ENCODE results near the gene FHIT.

Gene FHIT

DNA sequence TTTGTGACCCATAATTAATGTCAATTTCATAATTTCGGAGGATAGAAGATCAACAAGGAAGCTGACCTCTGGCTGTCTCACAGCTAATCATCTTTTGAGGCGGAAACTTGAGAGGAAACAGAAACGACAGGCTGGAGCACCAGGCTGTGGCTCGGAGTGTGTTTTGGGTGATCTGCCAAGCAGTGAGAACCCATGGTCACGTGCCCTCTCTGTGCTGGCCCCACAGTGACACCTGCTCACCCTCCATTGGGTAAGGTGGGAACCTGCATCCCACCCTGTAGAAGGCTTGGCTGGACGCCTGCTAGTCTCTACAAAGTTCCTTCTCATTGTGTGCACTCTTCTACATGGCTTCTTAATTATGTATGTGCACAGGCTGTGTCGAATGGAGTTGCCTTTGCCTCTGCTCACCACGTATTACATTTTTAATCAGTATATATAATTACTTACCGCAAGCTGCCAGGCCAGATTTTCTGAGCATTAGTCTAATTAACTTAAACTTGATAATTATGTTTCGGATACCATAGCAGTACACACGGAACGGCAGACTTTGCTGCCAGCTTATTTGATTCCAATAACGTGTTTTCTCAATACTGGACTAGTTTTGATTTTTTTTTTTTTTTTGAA, 1482.0 kb downstream of the FHIT start:
- DNase-seq (ENCODE audit: low read depth): no peak
- TF ChIP-seq, protein P1, sequence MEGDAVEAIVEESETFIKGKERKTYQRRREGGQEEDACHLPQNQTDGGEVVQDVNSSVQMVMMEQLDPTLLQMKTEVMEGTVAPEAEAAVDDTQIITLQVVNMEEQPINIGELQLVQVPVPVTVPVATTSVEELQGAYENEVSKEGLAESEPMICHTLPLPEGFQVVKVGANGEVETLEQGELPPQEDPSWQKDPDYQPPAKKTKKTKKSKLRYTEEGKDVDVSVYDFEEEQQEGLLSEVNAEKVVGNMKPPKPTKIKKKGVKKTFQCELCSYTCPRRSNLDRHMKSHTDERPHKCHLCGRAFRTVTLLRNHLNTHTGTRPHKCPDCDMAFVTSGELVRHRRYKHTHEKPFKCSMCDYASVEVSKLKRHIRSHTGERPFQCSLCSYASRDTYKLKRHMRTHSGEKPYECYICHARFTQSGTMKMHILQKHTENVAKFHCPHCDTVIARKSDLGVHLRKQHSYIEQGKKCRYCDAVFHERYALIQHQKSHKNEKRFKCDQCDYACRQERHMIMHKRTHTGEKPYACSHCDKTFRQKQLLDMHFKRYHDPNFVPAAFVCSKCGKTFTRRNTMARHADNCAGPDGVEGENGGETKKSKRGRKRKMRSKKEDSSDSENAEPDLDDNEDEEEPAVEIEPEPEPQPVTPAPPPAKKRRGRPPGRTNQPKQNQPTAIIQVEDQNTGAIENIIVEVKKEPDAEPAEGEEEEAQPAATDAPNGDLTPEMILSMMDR (IDR thresholded peaks at IDR 0.05; ENCODE audit: control insufficient read depth, insufficient read depth, low read depth, low read length, missing control alignments): no peak
- no peak overlapping the region for H3K4me3 ChIP-seq (ENCODE audit: control insufficient read depth, low read depth, low read length)

DNA sequence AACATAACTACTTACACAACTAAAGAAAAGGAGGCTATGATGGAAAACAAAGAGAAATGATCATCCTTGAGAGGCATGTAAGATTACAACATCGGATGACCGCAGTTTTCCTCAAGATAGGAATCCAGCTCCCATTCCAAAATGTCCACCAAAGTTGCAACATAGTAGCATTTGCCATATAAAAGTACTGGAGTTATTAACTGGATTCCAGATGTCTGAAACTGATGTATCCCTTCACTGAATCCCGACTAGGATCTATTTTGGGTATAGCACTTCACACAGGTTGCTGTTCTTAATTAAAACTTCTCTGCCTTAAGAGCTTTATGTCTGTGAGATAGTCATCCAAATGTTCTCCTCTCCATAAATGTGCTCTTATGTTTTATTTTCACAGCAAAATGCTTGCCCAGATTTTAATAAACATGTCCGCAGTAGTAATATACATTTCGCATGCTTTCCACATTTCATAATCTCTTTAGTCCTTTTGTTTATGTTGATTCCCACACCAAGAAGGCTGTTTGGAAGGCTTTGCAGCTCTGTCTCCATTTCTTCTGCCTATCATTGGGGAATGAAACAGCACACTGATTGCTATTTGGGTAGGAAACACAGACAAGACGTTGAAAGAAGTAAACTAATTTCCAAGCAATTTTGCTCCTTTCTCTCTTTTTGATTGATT, 1484.9 kb downstream of the FHIT start:
- no peak overlapping the region for H3K4me3 ChIP-seq (ENCODE audit: control insufficient read depth, low read depth, low read length)
- peak; percentile 91 for DNase-seq (ENCODE audit: low read depth)
- TF ChIP-seq, protein P1 (IDR thresholded peaks at IDR 0.05; ENCODE audit: control insufficient read depth, insufficient read depth, low read depth, low read length, missing control alignments): no peak

DNA sequence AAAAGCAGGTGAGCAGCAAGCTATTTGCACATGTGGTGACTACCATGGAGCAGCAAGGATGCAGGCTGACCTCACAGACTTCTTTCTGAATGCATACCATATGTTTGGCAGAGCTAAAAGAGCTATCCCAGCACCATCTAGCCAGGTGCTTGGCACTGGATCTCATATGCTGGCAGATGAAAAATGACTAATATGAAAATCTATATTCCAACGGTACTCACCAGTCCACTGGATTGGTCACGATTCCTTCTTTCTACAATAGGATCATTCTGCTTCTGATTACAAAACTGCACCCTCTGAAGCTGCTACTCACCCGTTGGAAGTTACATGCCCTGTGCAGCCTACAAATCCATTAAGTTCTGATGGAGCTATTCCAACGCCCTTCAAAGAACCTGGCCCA, 1487.1 kb downstream of the FHIT start:
- no peak for DNase-seq (ENCODE audit: low read depth)
- no peak overlapping the region for H3K4me3 ChIP-seq (ENCODE audit: control insufficient read depth, low read depth, low read length)
- TF ChIP-seq, protein P1 (IDR thresholded peaks at IDR 0.05; ENCODE audit: control insufficient read depth, insufficient read depth, low read depth, low read length, missing control alignments): no peak

DNA sequence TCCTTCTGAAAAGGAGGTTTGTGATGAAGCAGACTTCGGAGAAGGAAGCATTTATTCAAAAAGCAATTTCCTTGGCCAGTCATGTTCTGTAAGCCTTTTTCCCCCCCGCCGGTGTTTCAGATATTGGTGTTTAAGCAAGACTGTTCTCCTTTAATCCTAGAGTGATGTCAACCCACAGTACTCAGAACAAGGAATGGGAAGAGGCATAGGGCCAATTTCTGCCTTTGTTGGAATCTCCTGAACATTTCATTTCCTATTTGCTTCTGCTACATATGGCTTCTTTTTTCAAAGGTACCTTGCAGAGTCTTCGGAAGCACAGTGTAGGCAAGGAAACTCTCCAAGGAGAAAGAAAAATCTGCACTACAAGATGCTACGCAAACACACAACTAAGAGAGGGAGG, 1488.3 kb downstream of the FHIT start:
- TF ChIP-seq, protein P1 (IDR thresholded peaks at IDR 0.05; ENCODE audit: control insufficient read depth, insufficient read depth, low read depth, low read length, missing control alignments): no peak
- no peak overlapping the region for H3K4me3 ChIP-seq (ENCODE audit: control insufficient read depth, low read depth, low read length)
- no peak for DNase-seq (ENCODE audit: low read depth)

DNA sequence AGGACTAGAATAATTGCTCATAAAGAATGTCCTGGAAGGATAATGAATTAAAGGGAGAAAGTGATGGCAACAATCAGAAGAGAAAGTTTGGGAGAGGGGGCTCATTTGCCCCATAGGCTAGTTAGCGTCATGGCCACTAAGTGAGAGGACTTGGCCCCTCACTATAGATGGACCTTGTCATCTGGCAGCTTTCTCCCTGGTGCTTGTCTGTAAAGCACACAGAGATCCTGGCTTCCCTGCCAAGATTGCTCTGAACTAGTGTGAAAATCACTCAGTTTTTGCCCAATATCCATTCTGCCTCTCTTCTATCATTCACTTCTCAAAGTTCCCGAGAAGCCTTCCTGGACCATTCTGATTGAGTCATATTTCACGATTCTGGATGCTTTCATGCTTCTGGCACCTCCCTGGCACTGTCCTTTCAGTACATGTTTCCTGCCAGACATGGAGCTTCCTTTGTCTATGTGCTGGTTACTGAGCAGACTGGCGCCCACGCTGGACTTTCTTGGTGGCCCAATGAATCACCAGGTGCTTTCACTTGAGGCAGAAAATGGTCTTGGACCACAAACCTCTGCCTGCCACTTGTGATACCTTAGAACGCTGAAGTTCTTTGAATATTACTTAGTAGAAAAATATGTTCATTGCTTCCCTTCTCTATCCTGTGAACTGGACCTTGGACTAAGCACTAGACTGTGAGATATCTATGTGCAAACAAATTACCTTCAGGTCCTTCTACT, 1491.8 kb downstream of the FHIT start:
- no peak for DNase-seq (ENCODE audit: low read depth)
- no peak overlapping the region for H3K4me3 ChIP-seq (ENCODE audit: control insufficient read depth, low read depth, low read length)
- TF ChIP-seq, protein P1 (IDR thresholded peaks at IDR 0.05; ENCODE audit: control insufficient read depth, insufficient read depth, low read depth, low read length, missing control alignments): no peak

DNA sequence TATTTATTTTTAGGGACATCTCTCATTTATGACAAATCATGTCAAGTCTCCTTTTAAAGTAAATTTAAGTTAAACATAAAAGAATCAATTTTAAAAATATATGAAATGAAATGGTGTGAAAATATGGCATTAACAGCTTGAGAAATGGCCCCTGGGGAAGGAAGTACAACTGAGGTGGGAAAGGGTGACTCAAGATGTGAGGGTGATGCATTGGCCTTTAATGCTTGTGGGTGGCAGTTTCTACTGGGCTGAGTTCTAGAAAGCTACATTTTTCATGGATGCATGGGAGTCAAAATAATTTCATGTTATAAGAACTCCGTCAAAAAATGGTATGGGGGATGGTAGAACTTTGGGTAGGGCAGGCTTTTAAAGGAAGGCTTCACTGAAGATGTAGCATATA, 1492.6 kb downstream of the FHIT start:
- TF ChIP-seq, protein P1 (IDR thresholded peaks at IDR 0.05; ENCODE audit: control insufficient read depth, insufficient read depth, low read depth, low read length, missing control alignments): no peak
- H3K4me3 ChIP-seq (ENCODE audit: control insufficient read depth, low read depth, low read length): no peak overlapping the region
- DNase-seq (ENCODE audit: low read depth): no peak

Measured in AG09309 (cell line).